NB4 (cell line): Measurements from ENCODE around the gene MTREX.

Experiments
- DNase-seq: peaks from one replicate; pipeline ENCODE4 v3.0.0; 2010; ENCODE audit warnings: low read depth
- H3K4me3 ChIP-seq: one replicate; pipeline ENCODE4 v1.5.1; 2011; ENCODE audit warnings: mild to moderate bottlenecking, low read depth, low read length, moderate library complexity
- MYC ChIP-seq: IDR thresholded peaks from 2 replicates; pipeline ENCODE4 v1.6.1; 2011; ENCODE audit warnings: low read depth, low read length
- POLR2A ChIP-seq: IDR thresholded peaks from 2 replicates; pipeline ENCODE4 v1.6.1; 2011; ENCODE audit warnings: mild to moderate bottlenecking; ENCODE audit not compliant: insufficient read length; ENCODE audit errors: extremely low read depth
- TF ChIP-seq, protein P1 (sequence below): IDR thresholded peaks from 2 replicates; pipeline ENCODE4 v1.6.1; 2011; ENCODE audit warnings: low read depth, low read length
- TF ChIP-seq, protein P2 (sequence below): IDR thresholded peaks from one replicate; pipeline ENCODE4 v1.5.1; 2012; ENCODE audit warnings: low read depth, low read length

Gene MTREX

DNA sequence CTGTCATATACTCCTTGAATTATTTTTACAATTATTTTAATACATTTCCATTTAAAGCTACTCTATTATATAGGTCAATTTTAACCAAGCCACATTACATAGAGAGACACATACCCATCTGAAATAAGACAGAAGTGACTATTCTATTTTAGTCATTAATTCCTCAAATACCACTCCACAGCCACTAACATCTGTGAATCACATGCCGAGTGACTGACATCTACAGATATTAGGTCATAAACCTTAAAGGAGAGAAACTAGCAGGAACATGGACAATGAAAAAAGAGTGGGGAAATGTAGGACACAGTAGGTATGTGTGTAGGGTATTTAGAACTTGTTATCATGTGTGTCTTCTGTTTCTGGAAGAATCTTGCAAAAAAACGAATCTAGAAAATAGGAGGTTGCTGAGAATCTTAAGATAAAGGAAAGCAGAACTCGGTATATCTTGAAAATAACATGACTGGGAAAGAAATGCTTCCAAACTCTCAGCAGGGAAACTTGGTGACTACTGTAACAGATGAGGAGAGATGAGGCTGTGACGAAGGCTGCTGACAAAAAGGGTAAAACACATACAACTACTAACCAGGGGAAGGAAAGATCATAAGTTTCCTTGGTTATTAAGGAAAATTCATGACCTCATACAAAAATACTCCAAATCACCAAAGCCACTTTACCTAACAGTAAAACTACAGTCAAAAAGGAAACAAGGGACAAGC, 142.4 kb downstream of the MTREX start:
- no peak for TF ChIP-seq MYC
- DNase-seq: no peak
- H3K4me3 ChIP-seq: no peak overlapping the region

DNA sequence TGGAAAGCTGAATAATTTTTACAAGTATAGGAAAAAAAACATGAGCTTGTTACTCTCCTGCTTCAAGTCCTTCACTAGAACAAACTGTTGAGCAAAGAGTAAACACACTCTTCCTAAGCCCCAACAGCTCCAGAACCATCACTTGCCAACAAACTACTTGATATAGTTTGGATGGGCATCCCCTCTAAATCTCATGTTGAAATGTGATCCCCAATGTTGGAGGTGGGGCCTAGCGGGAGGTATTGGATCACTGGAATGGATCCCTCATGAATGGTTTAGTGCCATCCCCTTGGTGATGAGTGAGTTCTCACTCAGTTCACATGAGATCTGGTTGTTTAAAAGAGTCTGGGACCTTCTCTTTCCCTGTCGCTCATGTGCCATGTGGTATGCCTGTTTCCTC, 144.2 kb downstream of the MTREX start:
- H3K4me3 ChIP-seq: no peak overlapping the region
- DNase-seq: no peak
- TF ChIP-seq, protein P1, sequence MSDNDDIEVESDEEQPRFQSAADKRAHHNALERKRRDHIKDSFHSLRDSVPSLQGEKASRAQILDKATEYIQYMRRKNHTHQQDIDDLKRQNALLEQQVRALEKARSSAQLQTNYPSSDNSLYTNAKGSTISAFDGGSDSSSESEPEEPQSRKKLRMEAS: no peak
- no peak for TF ChIP-seq POLR2A
- TF ChIP-seq, protein P2, sequence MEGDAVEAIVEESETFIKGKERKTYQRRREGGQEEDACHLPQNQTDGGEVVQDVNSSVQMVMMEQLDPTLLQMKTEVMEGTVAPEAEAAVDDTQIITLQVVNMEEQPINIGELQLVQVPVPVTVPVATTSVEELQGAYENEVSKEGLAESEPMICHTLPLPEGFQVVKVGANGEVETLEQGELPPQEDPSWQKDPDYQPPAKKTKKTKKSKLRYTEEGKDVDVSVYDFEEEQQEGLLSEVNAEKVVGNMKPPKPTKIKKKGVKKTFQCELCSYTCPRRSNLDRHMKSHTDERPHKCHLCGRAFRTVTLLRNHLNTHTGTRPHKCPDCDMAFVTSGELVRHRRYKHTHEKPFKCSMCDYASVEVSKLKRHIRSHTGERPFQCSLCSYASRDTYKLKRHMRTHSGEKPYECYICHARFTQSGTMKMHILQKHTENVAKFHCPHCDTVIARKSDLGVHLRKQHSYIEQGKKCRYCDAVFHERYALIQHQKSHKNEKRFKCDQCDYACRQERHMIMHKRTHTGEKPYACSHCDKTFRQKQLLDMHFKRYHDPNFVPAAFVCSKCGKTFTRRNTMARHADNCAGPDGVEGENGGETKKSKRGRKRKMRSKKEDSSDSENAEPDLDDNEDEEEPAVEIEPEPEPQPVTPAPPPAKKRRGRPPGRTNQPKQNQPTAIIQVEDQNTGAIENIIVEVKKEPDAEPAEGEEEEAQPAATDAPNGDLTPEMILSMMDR: no peak
- no peak for TF ChIP-seq MYC

GRCh38 chr5:55453211-55453610, 145.4 kb downstream of the MTREX start:
- no peak for DNase-seq
- no peak overlapping the region for H3K4me3 ChIP-seq
- TF ChIP-seq POLR2A: no peak
- TF ChIP-seq, protein P1: no peak
- TF ChIP-seq MYC: no peak
- TF ChIP-seq, protein P2: no peak

DNA sequence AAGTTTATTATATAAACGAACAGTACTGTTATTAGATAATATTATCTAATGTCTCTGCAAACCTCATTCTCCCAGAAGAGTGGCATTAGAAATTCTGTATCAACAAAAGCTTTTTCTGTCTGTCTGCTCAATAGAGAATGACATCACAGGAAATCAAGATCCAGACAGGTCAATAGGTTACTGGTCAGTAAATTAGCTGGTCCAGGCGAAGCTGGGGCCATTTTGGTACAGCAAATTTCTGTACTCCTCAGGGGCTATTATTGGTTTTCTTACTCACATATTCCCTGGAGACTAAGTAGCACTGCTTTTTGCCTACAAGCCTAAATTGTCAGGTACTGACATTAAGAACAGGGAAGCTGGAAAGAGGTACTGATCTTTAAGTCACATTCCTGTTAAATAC, 146.5 kb downstream of the MTREX start:
- no peak overlapping the region for H3K4me3 ChIP-seq
- no peak for DNase-seq
- TF ChIP-seq POLR2A (no peak), MYC (no peak)
- TF ChIP-seq, protein P2: no peak
- TF ChIP-seq, protein P1: no peak

- DNase-seq: no peak
- TF ChIP-seq MYC (no peak), POLR2A (no peak)
- TF ChIP-seq, protein P1: no peak
- TF ChIP-seq, protein P2: no peak
- H3K4me3 ChIP-seq: no peak overlapping the region
Observed at GRCh38 chr5:55456216-55456895, 148.6 kb downstream of the MTREX start.

- TF ChIP-seq, protein P1: no peak
- no peak for TF ChIP-seq MYC
- TF ChIP-seq POLR2A: no peak
- TF ChIP-seq, protein P2: no peak
- DNase-seq: no peak
- no peak overlapping the region for H3K4me3 ChIP-seq
Observed at GRCh38 chr5:55459572-55459971, 151.8 kb downstream of the MTREX start.
